ENCODE data around the gene TEAD3. TPM values are rescaled to one million over a fixed set of nuclear protein-coding genes. Genes with fewer than 3 reads are reported as not detected.

The TEAD3 gene
- total RNA-seq, 1 donor: 23.7 TPM

DNA sequence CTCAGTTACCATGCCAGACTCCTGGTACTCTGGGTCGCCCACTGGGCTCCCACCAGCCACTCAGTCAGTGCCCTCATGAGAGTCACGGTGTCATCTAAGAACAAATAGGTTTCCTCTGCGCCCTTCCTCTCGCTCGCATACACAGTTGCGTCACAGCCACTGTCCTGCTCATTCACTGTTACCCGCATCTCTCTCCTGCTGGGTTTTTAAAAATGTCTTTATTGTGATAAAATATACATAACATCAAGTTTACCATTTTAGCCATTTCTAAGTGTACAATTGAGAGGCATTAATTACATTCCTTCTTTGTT lies 4.0 kb downstream of the TEAD3 start:
- TF ChIP-seq, protein P1, sequence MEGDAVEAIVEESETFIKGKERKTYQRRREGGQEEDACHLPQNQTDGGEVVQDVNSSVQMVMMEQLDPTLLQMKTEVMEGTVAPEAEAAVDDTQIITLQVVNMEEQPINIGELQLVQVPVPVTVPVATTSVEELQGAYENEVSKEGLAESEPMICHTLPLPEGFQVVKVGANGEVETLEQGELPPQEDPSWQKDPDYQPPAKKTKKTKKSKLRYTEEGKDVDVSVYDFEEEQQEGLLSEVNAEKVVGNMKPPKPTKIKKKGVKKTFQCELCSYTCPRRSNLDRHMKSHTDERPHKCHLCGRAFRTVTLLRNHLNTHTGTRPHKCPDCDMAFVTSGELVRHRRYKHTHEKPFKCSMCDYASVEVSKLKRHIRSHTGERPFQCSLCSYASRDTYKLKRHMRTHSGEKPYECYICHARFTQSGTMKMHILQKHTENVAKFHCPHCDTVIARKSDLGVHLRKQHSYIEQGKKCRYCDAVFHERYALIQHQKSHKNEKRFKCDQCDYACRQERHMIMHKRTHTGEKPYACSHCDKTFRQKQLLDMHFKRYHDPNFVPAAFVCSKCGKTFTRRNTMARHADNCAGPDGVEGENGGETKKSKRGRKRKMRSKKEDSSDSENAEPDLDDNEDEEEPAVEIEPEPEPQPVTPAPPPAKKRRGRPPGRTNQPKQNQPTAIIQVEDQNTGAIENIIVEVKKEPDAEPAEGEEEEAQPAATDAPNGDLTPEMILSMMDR (IDR thresholded peaks at IDR 0.05; ENCODE audit: insufficient read depth, low read depth, low read length): no peak
- no peak overlapping the region for H3K4me3 ChIP-seq (ENCODE audit: low read depth, low read length)
- peak; percentile 17 for DNase-seq (ENCODE audit: low read depth)

- TF ChIP-seq, protein P1 (IDR thresholded peaks at IDR 0.05; ENCODE audit: insufficient read depth, low read depth, low read length): no peak
- H3K4me3 ChIP-seq (ENCODE audit: low read depth, low read length): no peak overlapping the region
- peak; percentile 39 for DNase-seq (ENCODE audit: low read depth)
Observed at GRCh38 chr6:35492258-35492973, 4.5 kb downstream of the TEAD3 start.

DNA sequence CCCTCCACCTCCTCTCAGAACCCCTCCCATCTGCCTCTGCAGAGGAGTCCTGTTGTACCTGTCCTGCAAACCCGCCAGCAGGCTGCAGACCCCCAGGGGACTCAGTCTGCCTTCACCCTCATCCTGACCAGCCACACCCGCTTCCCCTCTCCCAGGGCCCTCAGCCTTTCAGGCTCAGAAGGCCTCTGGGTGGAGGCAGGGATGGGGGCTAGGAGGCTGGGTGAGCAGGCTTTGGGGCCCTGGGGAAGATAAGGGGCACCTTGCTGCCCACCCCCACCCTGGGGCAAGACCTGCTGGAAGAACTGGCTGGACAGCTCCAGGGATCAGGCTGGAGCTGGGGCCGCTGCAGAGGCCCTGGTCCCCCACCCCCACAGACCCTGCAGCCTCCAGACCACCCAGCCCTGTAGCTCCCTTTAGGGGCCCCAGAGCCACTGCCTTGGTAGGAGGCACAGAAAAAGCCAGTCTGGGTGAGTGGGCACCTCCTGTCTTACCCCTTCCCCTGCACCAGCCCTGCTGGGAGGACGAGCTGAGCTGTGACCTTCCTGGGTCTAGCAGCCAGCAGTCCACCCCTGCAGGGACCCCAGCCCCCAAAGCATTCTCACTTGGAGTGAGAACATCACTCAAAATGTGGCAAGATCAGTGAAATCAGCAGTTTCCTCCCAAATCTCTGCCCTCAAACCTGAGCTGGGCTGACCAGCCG lies 5.2 kb downstream of the TEAD3 start:
- TF ChIP-seq, protein P1 (IDR thresholded peaks at IDR 0.05; ENCODE audit: insufficient read depth, low read depth, low read length): no peak
- H3K4me3 ChIP-seq (ENCODE audit: low read depth, low read length): no peak overlapping the region
- no peak for DNase-seq (ENCODE audit: low read depth)

DNA sequence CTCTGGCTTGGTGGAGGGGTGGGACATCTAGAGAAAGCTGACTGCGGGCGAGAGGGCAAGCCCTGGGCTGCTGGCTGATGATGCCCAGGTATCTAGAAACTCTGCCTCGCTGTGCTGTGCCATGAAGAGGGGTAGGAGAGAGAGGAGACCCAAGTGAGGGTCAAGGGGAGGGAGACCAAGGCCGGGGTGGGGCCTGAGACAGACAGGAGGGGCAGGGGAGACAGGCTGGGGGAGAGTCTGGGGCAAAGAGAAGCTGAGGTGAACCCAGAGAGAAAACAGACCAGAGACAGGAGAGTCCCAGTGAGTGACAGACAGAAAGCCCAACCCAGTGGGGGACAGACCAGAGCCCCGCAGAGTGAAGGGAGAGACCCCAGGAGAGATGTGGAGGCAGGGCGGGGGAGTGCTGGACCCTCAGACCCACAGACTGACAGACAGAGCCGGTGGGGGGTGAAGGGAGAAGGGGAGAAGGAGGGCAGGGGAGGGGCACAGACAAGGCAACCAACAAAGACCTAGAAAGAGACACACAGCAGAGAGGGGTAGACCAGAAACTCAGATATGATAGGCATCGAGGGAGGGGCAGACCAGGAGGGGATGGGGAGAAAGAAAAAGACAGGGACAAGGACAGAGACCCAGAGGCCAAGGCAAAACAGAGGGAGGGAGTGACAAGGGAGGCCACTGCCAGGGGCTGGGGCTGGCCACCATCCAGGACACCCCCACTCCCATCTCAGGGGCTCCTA lies 5.9 kb downstream of the TEAD3 start:
- DNase-seq (ENCODE audit: low read depth): no peak
- H3K4me3 ChIP-seq (ENCODE audit: low read depth, low read length): no peak overlapping the region
- TF ChIP-seq, protein P1 (IDR thresholded peaks at IDR 0.05; ENCODE audit: insufficient read depth, low read depth, low read length): no peak

DNA sequence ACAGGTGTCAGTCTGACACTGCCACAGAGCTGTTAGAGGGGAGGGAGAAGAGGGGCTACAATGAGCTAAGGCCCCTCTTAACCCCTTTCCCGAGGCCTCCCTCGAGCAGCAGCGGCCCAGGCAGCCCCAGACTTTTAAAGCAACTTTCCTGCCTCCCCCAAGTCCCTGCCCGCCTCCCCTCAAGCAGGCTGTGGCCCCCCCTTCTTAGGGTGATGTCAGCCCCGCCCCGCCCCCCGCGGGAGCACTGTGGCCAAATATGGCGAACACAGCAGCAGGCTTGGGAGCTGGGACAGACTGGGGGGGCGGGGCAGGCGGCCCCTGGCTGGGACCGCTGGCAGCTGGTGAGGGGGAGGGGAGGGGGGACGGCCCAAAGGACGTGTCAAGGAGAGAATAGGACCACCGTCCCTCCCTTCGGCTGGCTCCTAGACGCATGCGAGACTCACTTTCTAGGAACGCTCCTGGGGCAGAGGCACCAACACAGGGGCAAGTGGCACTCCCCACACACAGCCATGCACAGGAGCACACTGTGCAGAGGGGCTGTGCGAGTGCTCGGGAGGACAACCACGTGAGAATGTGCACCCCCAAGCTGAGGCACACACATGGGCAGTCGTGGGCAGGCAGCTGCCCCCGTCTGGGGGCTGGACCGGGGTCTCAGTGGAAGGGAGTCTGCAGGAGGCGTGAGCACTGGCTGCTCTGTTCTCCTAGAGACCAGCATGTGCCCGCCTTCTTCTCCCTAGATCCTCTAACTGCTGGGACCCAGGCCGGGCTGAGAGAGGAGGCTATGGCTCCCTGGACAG lies 6.7 kb downstream of the TEAD3 start:
- peak; percentile 77 for DNase-seq (ENCODE audit: low read depth)
- H3K4me3 ChIP-seq (ENCODE audit: low read depth, low read length): peak overlapping the region; percentile 14

DNA sequence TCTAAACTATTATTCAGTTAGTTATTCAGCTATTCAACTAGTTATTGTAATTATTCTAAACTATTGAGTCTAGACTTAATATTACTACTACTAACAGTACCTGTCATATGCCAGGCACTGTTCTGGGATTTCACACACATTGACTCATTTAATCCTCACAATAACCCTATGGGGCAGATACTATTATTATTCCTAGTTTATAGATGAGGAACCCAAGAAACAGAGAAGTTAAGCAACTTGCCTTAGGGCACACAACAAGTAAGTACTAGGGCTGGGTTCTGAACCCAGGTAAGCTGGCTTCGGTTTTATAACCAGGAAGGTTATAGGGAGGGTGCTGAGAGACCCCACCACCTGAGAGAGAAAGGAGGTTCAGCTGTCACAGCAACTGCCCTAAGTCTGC lies 7.8 kb downstream of the TEAD3 start:
- DNase-seq (ENCODE audit: low read depth): no peak
- no peak overlapping the region for H3K4me3 ChIP-seq (ENCODE audit: low read depth, low read length)
- TF ChIP-seq, protein P1 (IDR thresholded peaks at IDR 0.05; ENCODE audit: insufficient read depth, low read depth, low read length): no peak

More for the DNA sequence above, 6.7 kb downstream of the TEAD3 start:
- TF ChIP-seq, protein P1 (IDR thresholded peaks at IDR 0.05; ENCODE audit: insufficient read depth, low read depth, low read length): no peak
